Cardiac muscle cell (in vitro differentiated cells and primary cell): ENCODE measurements around the gene NRL. TPM values are rescaled to one million over a fixed set of nuclear protein-coding genes. Genes with fewer than 3 reads are reported as not detected.

Source experiments
- DNase-seq, 2 donors: peaks; one replicate each; pipeline versions ENCODE4 v3.0.0 to v3.0.0-alpha.2; 2010 to 2017; ENCODE audit warnings: low read depth in 1 of 2, low spot score in 1 of 2
- H3K27ac ChIP-seq: fragments of 200-600 bp; sonication (generic); 2 replicates; pipeline ENCODE4 v1.5.1; 2016
- H3K27me3 ChIP-seq: fragments of 200-600 bp; sonication (generic); 2 replicates; pipeline ENCODE4 v1.6.0; 2016; ENCODE audit warnings: control low read depth
- H3K36me3 ChIP-seq: fragments of 200-600 bp; sonication (generic); 2 replicates; pipeline ENCODE4 v1.5.1; 2016; ENCODE audit warnings: control low read depth
- H3K4me1 ChIP-seq: fragments of 200-600 bp; sonication (generic); 2 replicates; pipeline ENCODE4 v1.8.1; 2017; ENCODE audit warnings: low read depth, mild to moderate bottlenecking, mixed run types
- H3K4me3 ChIP-seq: fragments of 200-600 bp; sonication (generic); 2 replicates; pipeline ENCODE4 v1.5.1; 2016; ENCODE audit warnings: mild to moderate bottlenecking
- H3K9me3 ChIP-seq: fragments of 200-600 bp; sonication (generic); 2 replicates; pipeline ENCODE4 v1.5.1; 2017; ENCODE audit warnings: low read depth, mild to moderate bottlenecking, control low read depth
- CTCF ChIP-seq: IDR thresholded peaks from 2 replicates; pipeline ENCODE4 v1.5.1; 2012; ENCODE audit warnings: low read depth, mild to moderate bottlenecking, low read length
- polyA plus RNA-seq: library from polyadenylated mRNA; unstranded; fragments of >200 nt; fragmentation: Nextera tagmentation; extraction: Ambion mirVana; gene quantifications from 2 replicates; pipeline ENCODE4 v1.2.1, GENCODE V29; 2016
- total RNA-seq: library from RNA; depleted of rRNA; stranded (reverse); fragments of >200 nt; gene quantifications from 2 replicates; pipeline ENCODE4 v1.2.3, GENCODE V29; 2016

NRL gene
- total and polyA plus RNA-seq, 2 experiments from 2014 or later: 4.2 to 5.1 TPM

GRCh38 chr14:24086193-24086955, 28.4 kb downstream of the NRL start:
- H3K4me3 ChIP-seq: no peak overlapping the region

GRCh38 chr14:24085215-24085614, 29.5 kb downstream of the NRL start:
- H3K4me3 ChIP-seq: no peak overlapping the region
- no peaks in the 10 kb centered on the region for H3K4me1 ChIP-seq
- DNase-seq: no peak
- H3K36me3 ChIP-seq: no peaks in the 10 kb centered on the region
- H3K27ac ChIP-seq: no peak overlapping the region
- no peaks in the 10 kb centered on the region for H3K9me3 ChIP-seq
- no peak for TF ChIP-seq CTCF
- peaks cover 24% of the 10 kb centered on the region for H3K27me3 ChIP-seq

More at GRCh38 chr14:24086193-24086955, 28.4 kb downstream of the NRL start:
- no peak for TF ChIP-seq CTCF
- H3K36me3 ChIP-seq: no peaks in the 10 kb centered on the region
- DNase-seq: no peak
- no peaks in the 10 kb centered on the region for H3K4me1 ChIP-seq
- no peak overlapping the region for H3K27ac ChIP-seq
- H3K27me3 ChIP-seq: peaks cover 19% of the 10 kb centered on the region
- no peaks in the 10 kb centered on the region for H3K9me3 ChIP-seq

GRCh38 chr14:24084440-24084839, 30.3 kb downstream of the NRL start:
- Histone ChIP-seq H3K4me1 (no peaks in the 10 kb centered on the region), H3K27ac (no peak overlapping the region), H3K4me3 (no peak overlapping the region), H3K36me3 (no peaks in the 10 kb centered on the region), H3K27me3 (peaks cover 28% of the 10 kb centered on the region), H3K9me3 (no peaks in the 10 kb centered on the region)
- TF ChIP-seq CTCF: no peak
- DNase-seq: no peak

GRCh38 chr14:24083462-24083861, 31.3 kb downstream of the NRL start:
- no peaks in the 10 kb centered on the region for H3K36me3 ChIP-seq
- no peak for TF ChIP-seq CTCF
- no peak overlapping the region for H3K4me3 ChIP-seq
- H3K9me3 ChIP-seq: no peaks in the 10 kb centered on the region
- no peak overlapping the region for H3K27ac ChIP-seq
- DNase-seq: no peak
- H3K4me1 ChIP-seq: no peaks in the 10 kb centered on the region
- H3K27me3 ChIP-seq: peaks cover 28% of the 10 kb centered on the region

- no peak for DNase-seq
- Histone ChIP-seq H3K27ac (no peak overlapping the region), H3K9me3 (no peaks in the 10 kb centered on the region), H3K27me3 (peaks cover 28% of the 10 kb centered on the region), H3K36me3 (no peaks in the 10 kb centered on the region), H3K4me1 (no peaks in the 10 kb centered on the region), H3K4me3 (no peak overlapping the region)
- no peak for TF ChIP-seq CTCF
Measured at GRCh38 chr14:24082411-24083080, 32.2 kb downstream of the NRL start.
